Activated naive CD4-positive, alpha-beta T cell treated with anti-CD3 and anti-CD28 coated beads, Interleukin-2, amount 10 ng/mL, durations not matched to agents 7 days and 5 days (primary cell): ENCODE results near the gene S1PR4.
"Not testable (repeated sequence)": the region's sequence is repeated elsewhere in the genome, so short reads cannot be mapped to it uniquely, and the experiment has no call there.

Experiments used
- CTCF ChIA-PET: fragments of 350-600 bp; sonication (Branson Sonifier 250); formaldehyde crosslinking; loops from one replicate; lab custom pipeline; 2021; ENCODE audit warnings: antibody characterized with exemption; lab: Charles Lee
- DNase-seq: peaks from one replicate; pipeline ENCODE4 v3.0.0-alpha.2; 2020
- H3K27ac Mint-ChIP-seq: one replicate; pipeline ENCODE4 v1.8.0; 2021; ENCODE audit warnings: mild to moderate bottlenecking, moderate library complexity, mixed read lengths
- H3K27me3 Mint-ChIP-seq: one replicate; pipeline ENCODE4 v1.8.0; 2021; ENCODE audit warnings: mild to moderate bottlenecking, mixed read lengths
- H3K36me3 Mint-ChIP-seq: one replicate; pipeline ENCODE4 v1.8.0; 2021; ENCODE audit warnings: mixed read lengths
- H3K4me1 Mint-ChIP-seq: one replicate; pipeline ENCODE4 v1.8.0; 2021; ENCODE audit warnings: mixed read lengths
- H3K4me3 Mint-ChIP-seq: one replicate; pipeline ENCODE4 v1.8.0; 2021; ENCODE audit warnings: mild to moderate bottlenecking, moderate library complexity, mixed read lengths
- H3K9me3 Mint-ChIP-seq: one replicate; pipeline ENCODE4 v1.8.0; 2021; ENCODE audit warnings: mixed read lengths

The S1PR4 gene

GRCh38 chr19:3157096-3157845 lies 21.3 kb upstream of the S1PR4 start:
- no peak for DNase-seq
- Mint-ChIP-seq H3K4me3 (no peak overlapping the region), H3K27me3 (no peaks in the 10 kb centered on the region), H3K4me1 (peaks cover 26% of the 10 kb centered on the region), H3K27ac (peak overlapping the region; percentile 68), H3K9me3 (peaks cover 15% of the 10 kb centered on the region), H3K36me3 (peaks cover 53% of the 10 kb centered on the region)
- CTCF ChIA-PET, result interaction anchor here (9.5 kb wide), 1 partner anchor 28 kb away, joined by 92 read pairs; no protein-coding TSS in a partner anchor

- peaks cover 15% of the 10 kb centered on the region for H3K9me3 Mint-ChIP-seq
- no peaks in the 10 kb centered on the region for H3K27me3 Mint-ChIP-seq
- H3K4me1 Mint-ChIP-seq, result peaks cover 47% of the 10 kb centered on the region
- no peak overlapping the region for H3K4me3 Mint-ChIP-seq
- DNase-seq, result no peak
- no peak overlapping the region for H3K27ac Mint-ChIP-seq
- peaks cover 71% of the 10 kb centered on the region for H3K36me3 Mint-ChIP-seq
- CTCF ChIA-PET, result interaction anchor here (0.8 to 9.5 kb wide), 5 partner anchors 12 to 51 kb away, joined by 3 to 92 read pairs (median 4); no protein-coding TSS in a partner anchor
Observed at GRCh38 chr19:3159565-3159964, 19.0 kb upstream of the S1PR4 start.

- Mint-ChIP-seq H3K27ac (no peak overlapping the region), H3K9me3 (peaks cover 15% of the 10 kb centered on the region)
- CTCF ChIA-PET, result interaction anchor here (0.8 to 9.5 kb wide), 5 partner anchors 13 to 52 kb away, joined by 3 to 92 read pairs (median 4); no protein-coding TSS in a partner anchor
Observed at GRCh38 chr19:3160219-3160618, 18.4 kb upstream of the S1PR4 start.

GRCh38 chr19:3161453-3161852 lies 17.1 kb upstream of the S1PR4 start:
- Mint-ChIP-seq H3K4me3 (no peak overlapping the region), H3K9me3 (peaks cover 17% of the 10 kb centered on the region), H3K4me1 (peaks cover 58% of the 10 kb centered on the region), H3K27me3 (no peaks in the 10 kb centered on the region), H3K36me3 (peaks cover 73% of the 10 kb centered on the region), H3K27ac (peak overlapping the region; percentile 37)
- CTCF ChIA-PET, result interaction anchor here (0.6 to 9.5 kb wide), 8 partner anchors 10 to 86 kb away, joined by 4 to 92 read pairs (median 5); no protein-coding TSS in a partner anchor
- no peak for DNase-seq

More at GRCh38 chr19:3160219-3160618, 18.4 kb upstream of the S1PR4 start:
- Mint-ChIP-seq H3K36me3 (peaks cover 75% of the 10 kb centered on the region), H3K4me1 (peaks cover 52% of the 10 kb centered on the region), H3K4me3 (no peak overlapping the region), H3K27me3 (no peaks in the 10 kb centered on the region)
- no peak for DNase-seq

- Mint-ChIP-seq H3K27ac (peak overlapping the region; percentile 61), H3K27me3 (no peaks in the 10 kb centered on the region), H3K36me3 (peaks cover 65% of the 10 kb centered on the region), H3K4me3 (no peak overlapping the region), H3K9me3 (peaks cover 15% of the 10 kb centered on the region), H3K4me1 (peaks cover 52% of the 10 kb centered on the region)
- CTCF ChIA-PET, result interaction anchor here (0.6 to 9.5 kb wide), 11 partner anchors 11 to 88 kb away, joined by 3 to 92 read pairs (median 5); no protein-coding TSS in a partner anchor
- DNase-seq, result peak; percentile 50
Observed at GRCh38 chr19:3162418-3163229, 15.9 kb upstream of the S1PR4 start.

GRCh38 chr19:3163230-3163886 lies 15.2 kb upstream of the S1PR4 start:
- peak; percentile 81 for DNase-seq
- Mint-ChIP-seq H3K36me3 (peaks cover 62% of the 10 kb centered on the region), H3K9me3 (peaks cover 12% of the 10 kb centered on the region), H3K4me1 (peaks cover 51% of the 10 kb centered on the region), H3K27me3 (peaks cover 6% of the 10 kb centered on the region), H3K27ac (peak overlapping the region; percentile 61), H3K4me3 (no peak overlapping the region)
- CTCF ChIA-PET, result interaction anchor here (1.2 to 9.5 kb wide), 7 partner anchors 17 to 67 kb away, joined by 3 to 92 read pairs (median 7); no protein-coding TSS in a partner anchor

GRCh38 chr19:3163943-3164342 lies 14.6 kb upstream of the S1PR4 start:
- CTCF ChIA-PET, result interaction anchor here (1.2 to 9.5 kb wide), 7 partner anchors 17 to 68 kb away, joined by 3 to 92 read pairs (median 7); no protein-coding TSS in a partner anchor
- no peak overlapping the region for H3K27ac Mint-ChIP-seq
- DNase-seq, result no peak
- peaks cover 6% of the 10 kb centered on the region for H3K27me3 Mint-ChIP-seq
- H3K9me3 Mint-ChIP-seq, result peaks cover 12% of the 10 kb centered on the region
- peaks cover 57% of the 10 kb centered on the region for H3K36me3 Mint-ChIP-seq
- H3K4me3 Mint-ChIP-seq, result no peak overlapping the region
- H3K4me1 Mint-ChIP-seq, result peaks cover 51% of the 10 kb centered on the region

GRCh38 chr19:3167533-3168272 lies 10.9 kb upstream of the S1PR4 start:
- Mint-ChIP-seq H3K4me3 (no peak overlapping the region), H3K27me3 (peaks cover 6% of the 10 kb centered on the region), H3K4me1 (peaks cover 45% of the 10 kb centered on the region), H3K9me3 (peaks cover 5% of the 10 kb centered on the region), H3K36me3 (peaks cover 35% of the 10 kb centered on the region), H3K27ac (no peak overlapping the region)
- no peak for DNase-seq
- CTCF ChIA-PET, result no interaction called here

- H3K4me1 Mint-ChIP-seq, result peaks cover 31% of the 10 kb centered on the region
- H3K27me3 Mint-ChIP-seq, result peaks cover 8% of the 10 kb centered on the region
- peak overlapping the region; percentile 70 for H3K27ac Mint-ChIP-seq
- peaks cover 9% of the 10 kb centered on the region for H3K36me3 Mint-ChIP-seq
- DNase-seq, result no peak
- CTCF ChIA-PET, result no interaction called here
- H3K4me3 Mint-ChIP-seq, result no peak overlapping the region
- no peaks in the 10 kb centered on the region for H3K9me3 Mint-ChIP-seq
Observed at GRCh38 chr19:3171894-3172672, 6.5 kb upstream of the S1PR4 start.

GRCh38 chr19:3172673-3173000 lies 5.9 kb upstream of the S1PR4 start:
- H3K27ac Mint-ChIP-seq, result peak overlapping the region; percentile 70
- H3K4me3 Mint-ChIP-seq, DNase-seq, CTCF ChIA-PET, H3K27me3 Mint-ChIP-seq, H3K9me3 Mint-ChIP-seq: not testable (repeated sequence)
- peaks cover 34% of the 10 kb centered on the region for H3K4me1 Mint-ChIP-seq
- H3K36me3 Mint-ChIP-seq, result peaks cover 10% of the 10 kb centered on the region

GRCh38 chr19:3175781-3176714 lies 2.5 kb upstream of the S1PR4 start:
- DNase-seq, result no peak
- peaks cover 3% of the 10 kb centered on the region for H3K27me3 Mint-ChIP-seq
- peaks cover 33% of the 10 kb centered on the region for H3K4me1 Mint-ChIP-seq
- peaks cover 27% of the 10 kb centered on the region for H3K36me3 Mint-ChIP-seq
- no peaks in the 10 kb centered on the region for H3K9me3 Mint-ChIP-seq
- H3K27ac Mint-ChIP-seq, result peak overlapping the region; percentile 94
- peak overlapping the region; percentile 13 for H3K4me3 Mint-ChIP-seq
- CTCF ChIA-PET, result interaction anchor here (0.9 kb wide), 1 partner anchor 225 kb away, joined by 3 read pairs; no protein-coding TSS in a partner anchor
